ENCODE data around the gene GAL3ST2. TPM values are rescaled to one million over a fixed set of nuclear protein-coding genes. Genes with fewer than 3 reads are reported as not detected.

GAL3ST2 gene
- total RNA-seq, 2 donors from 2014 or later, result 0.49 to 2.2 TPM

- no peaks in the 10 kb centered on the region for H3K9me3 ChIP-seq
- H3K4me3 ChIP-seq, result peak overlapping the region; percentile 71
- no peaks in the 10 kb centered on the region for H3K36me3 ChIP-seq
- peaks cover 4 to 9% of the 10 kb centered on the region in 2 donors for H3K4me1 ChIP-seq (ENCODE audit: control insufficient read depth in 1 of 2, low read depth in 2 of 2)
- ATAC-seq (ENCODE audit: insufficient number of reproducible peaks, low FRiP score, low read depth) (peak; percentile 45), DNase-seq (ENCODE audit: low spot score) (no peak)
- TF ChIP-seq CTCF (IDR thresholded peaks at IDR 0.05), result no peak
- peak overlapping the region; percentile 28 to 44 for H3K27ac ChIP-seq
- H3K27me3 ChIP-seq (replicated peaks; ENCODE audit: insufficient read depth), result no peaks in the 10 kb centered on the region
Measured at GRCh38 chr2:241844066-241844728, 67.6 kb downstream of the GAL3ST2 start.

GRCh38 chr2:241844831-241845578, 68.4 kb downstream of the GAL3ST2 start:
- Histone ChIP-seq H3K9me3 (no peaks in the 10 kb centered on the region), H3K27me3 (replicated peaks; ENCODE audit: insufficient read depth) (no peaks in the 10 kb centered on the region), H3K36me3 (no peaks in the 10 kb centered on the region), H3K4me3 (peak overlapping the region; percentile 71), H3K4me1 (ENCODE audit: control insufficient read depth in 1 of 2, low read depth in 2 of 2) (peaks cover 4 to 9% of the 10 kb centered on the region in 2 donors), H3K27ac (no peak overlapping the region)
- TF ChIP-seq CTCF (IDR thresholded peaks at IDR 0.05), result no peak
- DNase-seq (ENCODE audit: low spot score), result no peak
- no peak for ATAC-seq (ENCODE audit: insufficient number of reproducible peaks, low FRiP score, low read depth)

GRCh38 chr2:241846406-241846805, 69.8 kb downstream of the GAL3ST2 start:
- peaks cover 4 to 9% of the 10 kb centered on the region in 2 donors for H3K4me1 ChIP-seq (ENCODE audit: control insufficient read depth in 1 of 2, low read depth in 2 of 2)
- no peak overlapping the region for H3K4me3 ChIP-seq
- ATAC-seq (ENCODE audit: insufficient number of reproducible peaks, low FRiP score, low read depth) (no peak), DNase-seq (ENCODE audit: low spot score) (no peak)
- H3K36me3 ChIP-seq, result no peaks in the 10 kb centered on the region
- no peak overlapping the region for H3K27ac ChIP-seq
- no peak for TF ChIP-seq CTCF (IDR thresholded peaks at IDR 0.05)
- H3K9me3 ChIP-seq, result no peaks in the 10 kb centered on the region
- H3K27me3 ChIP-seq (replicated peaks; ENCODE audit: insufficient read depth), result no peaks in the 10 kb centered on the region

- no peak for ATAC-seq (ENCODE audit: insufficient number of reproducible peaks, low FRiP score, low read depth)
Measured at GRCh38 chr2:241848761-241849615, 72.4 kb downstream of the GAL3ST2 start.

More at GRCh38 chr2:241848761-241849615, 72.4 kb downstream of the GAL3ST2 start:
- H3K27me3 ChIP-seq (replicated peaks; ENCODE audit: insufficient read depth), result no peaks in the 10 kb centered on the region
- H3K9me3 ChIP-seq, result no peaks in the 10 kb centered on the region
- no peak overlapping the region for H3K27ac ChIP-seq
- H3K4me1 ChIP-seq (ENCODE audit: control insufficient read depth in 1 of 2, low read depth in 2 of 2), result peaks cover 4 to 9% of the 10 kb centered on the region in 2 donors
- H3K4me3 ChIP-seq, result no peak overlapping the region
- no peaks in the 10 kb centered on the region for H3K36me3 ChIP-seq
- TF ChIP-seq CTCF (IDR thresholded peaks at IDR 0.05), result no peak
- no peak for DNase-seq (ENCODE audit: low spot score)

Data from thoracic aorta (tissue), 2 donors.